LNCaP clone FGC (cell line): ENCODE results near the gene RYK.
A peak's percentile ranks its signal among the peaks of the same experiment; 100 is the strongest.

Source experiments
- DNase-seq: peaks from one replicate; pipeline ENCODE4 v3.0.0-alpha.2; 2011; ENCODE audit warnings: low read depth
- H3K4me3 ChIP-seq: 2 replicates; pipeline ENCODE4 v1.5.1; 2011; ENCODE audit warnings: mild to moderate bottlenecking, low read depth, low read length, control low read depth
- TF ChIP-seq, protein P1 (sequence below): IDR thresholded peaks from 2 replicates; pipeline ENCODE4 v1.5.1; 2012; ENCODE audit warnings: mild to moderate bottlenecking; ENCODE audit not compliant: control insufficient read depth, insufficient read depth; ENCODE audit errors: extremely low read depth

Gene RYK

DNA sequence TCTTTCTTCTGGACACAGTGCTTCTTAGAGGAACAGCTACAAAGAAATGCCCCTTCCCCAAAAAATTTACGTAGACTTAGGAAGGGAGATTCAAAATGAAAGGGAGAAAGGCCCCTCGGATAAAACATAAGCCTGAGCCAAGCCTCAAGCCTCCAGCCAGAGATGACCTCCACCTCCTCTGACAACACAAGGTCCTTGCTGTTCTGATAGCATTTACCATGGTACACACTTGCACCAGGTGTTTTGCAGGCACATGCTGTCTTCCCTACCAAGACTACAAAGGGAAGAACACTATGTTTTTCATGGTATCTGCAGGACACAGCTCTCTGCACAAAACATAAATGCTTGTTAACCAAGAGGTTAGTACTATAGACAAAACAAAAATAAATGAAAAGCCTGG, 27.8 kb downstream of the RYK start:
- no peak overlapping the region for H3K4me3 ChIP-seq
- TF ChIP-seq, protein P1, sequence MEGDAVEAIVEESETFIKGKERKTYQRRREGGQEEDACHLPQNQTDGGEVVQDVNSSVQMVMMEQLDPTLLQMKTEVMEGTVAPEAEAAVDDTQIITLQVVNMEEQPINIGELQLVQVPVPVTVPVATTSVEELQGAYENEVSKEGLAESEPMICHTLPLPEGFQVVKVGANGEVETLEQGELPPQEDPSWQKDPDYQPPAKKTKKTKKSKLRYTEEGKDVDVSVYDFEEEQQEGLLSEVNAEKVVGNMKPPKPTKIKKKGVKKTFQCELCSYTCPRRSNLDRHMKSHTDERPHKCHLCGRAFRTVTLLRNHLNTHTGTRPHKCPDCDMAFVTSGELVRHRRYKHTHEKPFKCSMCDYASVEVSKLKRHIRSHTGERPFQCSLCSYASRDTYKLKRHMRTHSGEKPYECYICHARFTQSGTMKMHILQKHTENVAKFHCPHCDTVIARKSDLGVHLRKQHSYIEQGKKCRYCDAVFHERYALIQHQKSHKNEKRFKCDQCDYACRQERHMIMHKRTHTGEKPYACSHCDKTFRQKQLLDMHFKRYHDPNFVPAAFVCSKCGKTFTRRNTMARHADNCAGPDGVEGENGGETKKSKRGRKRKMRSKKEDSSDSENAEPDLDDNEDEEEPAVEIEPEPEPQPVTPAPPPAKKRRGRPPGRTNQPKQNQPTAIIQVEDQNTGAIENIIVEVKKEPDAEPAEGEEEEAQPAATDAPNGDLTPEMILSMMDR, result no peak
- DNase-seq, result no peak

DNA sequence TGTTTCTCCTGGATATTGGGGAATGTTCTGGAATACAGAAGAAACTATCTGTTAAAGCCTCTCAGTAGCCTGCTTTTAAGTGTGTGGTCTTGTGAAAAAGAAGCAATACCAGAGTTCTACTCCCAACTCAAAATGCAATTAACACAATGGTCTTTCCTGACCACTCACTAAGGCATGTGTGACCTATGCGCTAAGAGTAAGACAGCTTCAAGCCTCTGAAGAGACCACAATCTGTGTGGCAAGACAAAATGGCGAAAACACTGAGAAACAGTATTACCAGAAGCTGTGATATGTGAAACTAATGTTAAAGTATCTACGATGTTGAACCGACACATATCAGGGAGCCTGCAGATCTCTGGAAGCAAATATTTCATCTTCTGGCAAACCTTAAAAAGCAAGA, 33.8 kb downstream of the RYK start:
- H3K4me3 ChIP-seq, result no peak overlapping the region
- TF ChIP-seq, protein P1, result no peak
- DNase-seq, result no peak

GRCh38 chr3:134216191-134216764, 34.4 kb downstream of the RYK start:
- TF ChIP-seq, protein P1, result no peak
- DNase-seq, result no peak

GRCh38 chr3:134214239-134214638, 36.4 kb downstream of the RYK start:
- TF ChIP-seq, protein P1, result no peak
- H3K4me3 ChIP-seq, result no peak overlapping the region
- peak; percentile 89 for DNase-seq

More at GRCh38 chr3:134216191-134216764, 34.4 kb downstream of the RYK start:
- H3K4me3 ChIP-seq, result no peak overlapping the region

DNA sequence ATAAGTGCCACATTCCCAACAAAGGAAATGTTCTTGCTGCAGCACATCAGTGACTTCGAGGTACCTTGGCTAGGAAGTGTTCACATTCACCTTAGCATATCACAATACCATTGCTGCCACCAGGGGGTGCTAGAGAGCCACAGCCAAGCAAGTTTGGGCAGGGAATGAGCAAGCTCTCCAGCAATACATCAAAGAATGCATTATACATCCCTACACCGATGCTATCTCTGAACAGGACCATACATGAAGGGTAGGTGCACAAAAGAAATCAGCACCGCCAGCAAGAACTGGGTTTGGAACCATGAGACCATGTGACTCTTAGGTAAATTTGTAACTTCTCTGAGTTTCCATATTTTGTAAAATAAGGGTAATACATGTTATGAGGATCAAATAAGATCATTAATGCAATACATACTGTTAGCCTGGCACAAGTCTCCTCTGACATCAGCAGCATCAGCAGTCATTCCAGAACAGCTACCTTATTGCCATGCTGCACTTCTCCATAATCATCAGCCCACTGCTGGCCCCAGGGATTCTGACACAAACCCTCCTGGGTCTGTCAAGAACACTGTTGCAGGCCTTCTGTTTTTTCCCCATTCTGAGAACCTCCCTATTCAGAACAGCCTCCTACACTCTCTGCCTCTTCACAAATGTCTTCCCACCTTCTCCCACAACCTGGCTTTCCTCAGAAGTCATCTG, 37.5 kb downstream of the RYK start:
- TF ChIP-seq, protein P1, result peak; percentile 99
- peak; percentile 63 for DNase-seq
- H3K4me3 ChIP-seq, result no peak overlapping the region

DNA sequence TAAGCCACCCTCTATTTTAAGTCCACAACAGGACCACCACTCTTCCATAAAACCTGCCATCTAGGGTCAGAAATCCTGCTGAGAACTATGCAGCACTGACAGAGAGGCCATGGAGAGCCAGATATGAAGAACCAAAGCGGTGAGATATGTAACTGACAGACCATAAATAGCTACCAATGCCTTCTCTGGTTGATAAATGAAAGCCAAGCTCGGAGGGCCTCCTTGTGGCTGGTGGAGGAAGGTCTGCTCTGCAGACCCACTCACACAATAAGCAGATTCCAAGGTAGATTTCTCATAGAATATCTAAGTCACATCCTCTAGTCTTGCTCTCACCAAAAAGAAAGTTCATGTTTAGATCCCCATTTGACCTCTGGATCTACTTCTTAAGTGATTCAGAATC, 38.9 kb downstream of the RYK start:
- no peak for DNase-seq
- TF ChIP-seq, protein P1, result peak; percentile 72
- H3K4me3 ChIP-seq, result no peak overlapping the region

DNA sequence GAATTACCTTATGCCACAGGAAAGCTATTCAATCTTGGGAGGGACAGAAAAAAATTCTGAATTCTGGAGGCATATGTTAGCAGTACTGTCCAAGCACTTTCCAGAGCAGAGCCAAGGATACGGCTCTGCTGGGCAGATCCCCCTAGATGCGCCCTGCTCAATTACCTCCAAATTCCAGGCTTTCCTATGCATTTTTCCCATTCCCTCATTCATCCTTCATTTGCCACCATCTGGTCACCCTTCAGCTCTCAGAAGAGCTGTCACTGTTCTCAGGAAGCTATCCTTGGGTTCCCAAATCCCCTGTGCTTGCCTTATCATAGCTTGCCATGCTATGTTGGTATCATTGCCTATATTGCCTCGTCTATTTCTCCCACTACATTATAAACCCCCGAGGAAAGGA, 45.2 kb downstream of the RYK start:
- DNase-seq, result no peak
- H3K4me3 ChIP-seq, result no peak overlapping the region
- TF ChIP-seq, protein P1, result no peak
